NOMO-1 (cell line): ENCODE results near the gene KANSL1.
"Not testable (repeated sequence)": the region's sequence is repeated elsewhere in the genome, so short reads cannot be mapped to it uniquely, and the experiment has no call there.

Experiments
- DNase-seq, 2 experiments: peaks; one replicate each; lab custom pipeline; 2025; ENCODE audit not compliant: unreplicated experiment in 2 of 2; lab: John Stamatoyannopoulos, UW

Gene KANSL1

DNA sequence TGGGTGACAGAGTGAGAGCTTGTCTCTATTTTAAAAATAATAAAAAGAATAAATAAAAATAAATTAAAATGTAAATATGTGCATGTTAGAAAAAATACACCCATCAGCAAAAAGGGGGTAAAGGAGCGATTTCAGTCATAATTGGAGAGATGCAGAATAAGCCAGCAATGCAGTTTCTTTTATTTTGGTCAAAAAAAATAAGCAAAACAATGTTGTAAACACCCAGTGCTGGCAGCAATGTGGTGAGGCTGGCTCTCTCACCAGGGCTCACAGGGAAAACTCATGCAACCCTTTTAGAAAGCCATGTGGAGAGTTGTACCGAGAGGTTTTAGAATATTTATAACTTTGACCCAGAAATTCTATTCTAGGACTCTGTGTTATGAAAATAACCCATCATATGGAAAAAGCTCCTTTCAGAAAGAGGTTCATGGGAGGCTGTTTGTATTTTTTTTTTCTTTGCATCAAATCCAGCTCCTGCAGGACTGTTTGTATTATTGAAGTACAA, 185.7 kb downstream of the KANSL1 start:
- no peak for DNase-seq

GRCh38 chr17:46006082-46006481, 187.1 kb downstream of the KANSL1 start:
- DNase-seq = not testable (repeated sequence)

DNA sequence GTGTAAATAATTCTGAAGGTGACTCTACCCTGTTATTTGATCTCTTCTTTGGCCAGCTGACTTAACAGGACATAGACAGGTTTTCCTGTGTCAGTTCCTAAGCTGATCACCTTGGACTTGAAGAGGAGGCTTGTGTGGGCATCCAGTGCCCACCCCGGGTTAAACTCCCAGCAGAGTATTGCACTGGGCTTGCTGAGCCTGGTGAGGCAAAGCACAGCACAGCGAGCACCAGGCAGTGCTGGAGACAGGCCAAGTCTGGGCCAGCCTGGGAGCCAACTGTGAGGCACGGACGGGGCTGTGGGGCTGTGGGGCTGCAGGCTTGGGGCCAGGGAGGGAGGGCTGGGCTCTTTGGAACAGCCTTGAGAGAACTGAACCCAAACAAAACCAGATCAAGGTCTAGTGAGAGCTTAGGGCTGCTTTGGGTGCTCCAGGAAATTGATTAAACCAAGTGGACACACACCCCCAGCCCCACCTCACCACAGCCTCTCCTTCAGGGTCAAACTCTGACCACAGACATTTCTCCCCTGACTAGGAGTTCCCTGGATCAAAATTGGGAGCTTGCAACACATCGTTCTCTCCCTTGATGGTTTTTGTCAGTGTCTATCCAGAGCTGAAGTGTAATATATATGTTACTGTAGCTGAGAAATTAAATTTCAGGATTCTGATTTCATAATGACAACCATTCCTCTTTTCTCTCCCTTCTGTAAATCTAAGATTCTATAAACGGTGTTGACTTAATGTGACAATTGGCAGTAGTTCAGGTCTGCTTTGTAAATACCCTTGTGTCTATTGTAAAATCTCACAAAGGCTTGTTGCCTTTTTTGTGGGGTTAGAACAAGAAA, 189.1 kb downstream of the KANSL1 start:
- no peak for DNase-seq

DNA sequence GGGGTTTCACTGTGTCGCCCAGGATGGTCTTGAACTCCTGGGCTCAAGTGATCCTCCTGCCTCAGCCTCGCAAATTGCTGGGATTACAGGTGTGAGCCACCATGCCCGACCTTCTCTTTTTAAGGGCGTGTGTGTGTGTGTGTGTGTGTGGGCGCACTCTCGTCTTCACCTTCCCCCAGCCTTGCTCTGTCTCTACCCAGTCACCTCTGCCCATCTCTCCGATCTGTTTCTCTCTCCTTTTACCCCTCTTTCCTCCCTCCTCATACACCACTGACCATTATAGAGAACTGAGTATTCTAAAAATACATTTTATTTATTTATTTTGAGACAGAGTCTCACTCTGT, 190.3 kb downstream of the KANSL1 start:
- DNase-seq = no peak

GRCh38 chr17:46002311-46002972, 190.8 kb downstream of the KANSL1 start:
- DNase-seq = peak; percentile 45 to 61

DNA sequence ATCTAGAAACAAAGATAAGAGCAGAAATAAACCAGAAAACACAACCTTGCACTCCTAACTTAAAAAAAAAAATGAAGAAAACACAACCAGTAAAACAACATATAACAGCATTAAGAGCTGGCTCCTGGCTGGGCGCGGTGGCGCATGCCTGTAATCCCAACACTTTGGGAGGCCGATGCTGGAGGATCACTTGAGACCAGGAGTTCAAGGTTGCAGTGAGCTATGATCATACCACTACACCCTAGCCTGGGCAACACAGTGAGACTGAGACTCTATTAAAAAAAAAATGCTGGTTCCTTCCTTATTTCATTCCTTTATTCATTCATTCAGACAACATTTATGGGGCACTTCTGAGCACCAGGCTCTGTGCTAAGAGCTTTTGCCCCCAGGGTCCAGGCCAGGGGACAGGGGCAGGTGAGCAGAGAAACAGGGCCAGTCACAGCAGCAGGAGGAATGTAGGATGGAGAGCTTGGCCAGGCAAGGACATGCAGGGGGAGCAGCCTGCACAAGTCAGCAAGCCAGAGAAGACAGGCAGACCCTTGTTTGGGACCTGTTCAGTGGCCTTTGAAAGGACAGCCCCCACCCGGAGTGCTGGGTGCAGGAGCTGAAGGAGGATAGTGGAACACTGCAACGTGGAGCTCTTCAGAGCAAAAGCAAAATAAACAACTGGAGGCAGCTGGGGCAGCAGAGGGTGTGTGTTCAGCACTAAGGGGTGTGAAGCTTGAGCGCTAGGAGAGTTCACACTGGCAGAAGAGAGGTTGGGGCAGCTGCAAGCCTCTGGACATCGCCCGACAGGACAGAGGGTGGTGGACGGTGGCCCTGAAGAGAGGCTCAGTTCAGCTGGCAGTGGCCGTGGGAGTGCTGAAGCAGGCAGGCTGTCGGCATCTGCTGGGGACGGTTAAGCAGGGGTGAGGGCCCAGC, 191.6 kb downstream of the KANSL1 start:
- no peak for DNase-seq

DNA sequence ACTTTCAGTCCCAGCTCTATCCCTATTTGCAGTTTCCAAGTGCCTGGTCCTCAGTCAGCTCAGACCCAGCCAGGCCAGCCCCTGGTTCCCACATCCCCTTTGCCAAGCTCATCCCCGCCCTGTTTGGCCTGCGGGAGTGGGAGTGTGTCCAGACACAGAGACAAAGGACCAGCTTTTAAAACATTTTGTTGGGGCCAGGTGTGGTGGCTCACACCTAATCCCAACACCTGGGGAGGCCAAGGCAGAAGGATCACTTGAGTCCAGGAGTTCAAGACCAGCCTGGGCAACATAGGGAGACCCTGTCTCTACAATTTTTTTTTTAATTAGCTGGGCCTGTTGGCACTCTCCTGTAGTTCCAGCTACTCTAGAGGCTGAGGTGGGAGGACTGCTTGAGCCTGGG, 192.5 kb downstream of the KANSL1 start:
- no peak for DNase-seq

DNA sequence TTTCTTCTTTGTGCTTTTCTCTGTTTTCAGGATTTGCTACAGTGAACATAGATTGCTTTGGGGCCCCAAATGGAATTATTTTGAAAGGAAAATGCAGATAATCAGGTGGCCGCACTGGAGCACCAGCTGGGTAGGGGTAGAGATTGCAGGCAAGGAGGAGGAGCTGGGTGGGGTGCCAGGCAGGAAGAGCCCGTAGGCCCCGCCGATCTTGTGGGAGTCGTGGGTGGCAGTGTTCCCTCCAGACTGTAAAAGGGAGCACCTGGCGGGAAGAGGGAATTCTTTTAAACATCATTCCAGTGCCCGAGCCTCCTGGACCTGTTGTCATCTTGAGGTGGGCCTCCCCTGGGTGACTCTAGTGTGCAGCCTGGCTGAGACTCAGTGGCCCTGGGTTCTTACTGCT, 192.9 kb downstream of the KANSL1 start:
- no peak for DNase-seq

DNA sequence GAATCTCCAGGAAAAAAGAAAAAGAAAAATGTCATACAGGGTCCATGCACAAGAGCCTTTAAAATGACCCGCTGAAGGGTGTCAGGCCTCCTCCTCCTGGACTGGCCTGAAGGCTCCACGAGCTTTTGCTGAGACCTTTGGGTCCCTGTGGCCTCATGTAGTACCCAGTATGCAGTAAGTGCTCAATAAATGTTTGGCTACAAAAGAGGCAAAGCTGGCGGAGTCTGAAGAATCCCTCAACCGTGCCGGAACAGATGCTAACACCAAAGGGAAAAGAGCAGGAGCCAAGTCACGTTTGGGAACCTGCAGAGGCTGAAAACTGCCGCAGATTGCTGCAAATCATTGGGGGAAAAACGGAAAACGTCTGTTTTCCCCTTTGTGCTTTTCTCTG, 193.3 kb downstream of the KANSL1 start:
- DNase-seq = no peak

DNA sequence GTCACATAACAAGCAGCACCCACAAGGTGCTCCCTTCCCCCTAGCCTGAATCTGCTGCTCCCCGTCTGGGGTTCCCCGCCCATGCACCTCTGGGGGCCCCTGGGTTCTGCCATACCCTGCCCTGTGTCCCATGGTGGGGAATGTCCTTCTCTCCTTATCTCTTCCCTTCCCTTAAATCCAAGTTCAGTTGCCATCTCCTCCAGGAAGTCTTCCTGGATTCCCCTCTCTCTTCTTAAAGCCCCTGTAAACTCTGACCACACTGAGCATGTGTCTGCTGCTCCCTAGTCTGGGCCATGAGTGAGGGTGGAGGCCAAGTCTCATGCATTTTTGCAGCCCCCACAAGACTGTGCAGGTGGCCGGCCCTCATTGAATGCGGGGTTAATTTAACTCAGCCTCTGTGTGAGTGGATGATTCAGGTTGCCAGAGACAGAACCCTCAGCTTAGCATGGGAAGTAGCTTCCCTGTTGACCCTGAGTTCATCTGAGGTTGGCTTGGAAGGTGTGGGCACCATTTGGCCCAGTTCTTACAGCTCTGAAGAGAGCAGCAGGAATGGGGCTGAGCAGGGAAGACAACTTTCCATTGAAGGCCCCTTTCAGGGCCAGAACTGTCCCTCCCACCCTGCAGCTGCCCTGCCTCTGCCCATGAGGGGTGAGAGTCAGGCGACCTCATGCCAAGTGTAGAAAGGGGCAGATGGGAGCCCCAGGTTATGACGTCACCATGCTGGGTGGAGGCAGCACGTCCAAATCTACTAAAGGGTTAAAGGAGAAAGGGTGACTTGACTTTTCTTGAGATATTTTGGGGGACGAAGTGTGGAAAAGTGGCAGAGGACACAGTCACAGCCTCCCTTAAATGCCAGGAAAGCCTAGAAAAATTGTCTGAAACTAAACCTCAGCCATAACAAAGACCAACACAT, 194.0 kb downstream of the KANSL1 start, which contains the start of gene STH:
STH (plus strand) TSS at position 264 of the 913 bp plus-strand sequence; CDS start at position 294, 30 bp downstream.
- DNase-seq = no peak

GRCh38 chr17:45997624-45998023, 195.6 kb downstream of the KANSL1 start:
- no peak for DNase-seq

DNA sequence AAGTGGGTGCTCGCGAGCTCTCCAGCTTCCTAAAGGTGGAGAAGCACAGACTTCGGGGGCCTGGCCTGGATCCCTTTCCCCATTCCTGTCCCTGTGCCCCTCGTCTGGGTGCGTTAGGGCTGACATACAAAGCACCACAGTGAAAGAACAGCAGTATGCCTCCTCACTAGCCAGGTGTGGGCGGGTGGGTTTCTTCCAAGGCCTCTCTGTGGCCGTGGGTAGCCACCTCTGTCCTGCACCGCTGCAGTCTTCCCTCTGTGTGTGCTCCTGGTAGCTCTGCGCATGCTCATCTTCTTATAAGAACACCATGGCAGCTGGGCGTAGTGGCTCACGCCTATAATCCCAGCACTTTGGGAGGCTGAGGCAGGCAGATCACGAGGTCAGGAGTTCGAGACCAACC, 196.1 kb downstream of the KANSL1 start:
- no peak for DNase-seq

DNA sequence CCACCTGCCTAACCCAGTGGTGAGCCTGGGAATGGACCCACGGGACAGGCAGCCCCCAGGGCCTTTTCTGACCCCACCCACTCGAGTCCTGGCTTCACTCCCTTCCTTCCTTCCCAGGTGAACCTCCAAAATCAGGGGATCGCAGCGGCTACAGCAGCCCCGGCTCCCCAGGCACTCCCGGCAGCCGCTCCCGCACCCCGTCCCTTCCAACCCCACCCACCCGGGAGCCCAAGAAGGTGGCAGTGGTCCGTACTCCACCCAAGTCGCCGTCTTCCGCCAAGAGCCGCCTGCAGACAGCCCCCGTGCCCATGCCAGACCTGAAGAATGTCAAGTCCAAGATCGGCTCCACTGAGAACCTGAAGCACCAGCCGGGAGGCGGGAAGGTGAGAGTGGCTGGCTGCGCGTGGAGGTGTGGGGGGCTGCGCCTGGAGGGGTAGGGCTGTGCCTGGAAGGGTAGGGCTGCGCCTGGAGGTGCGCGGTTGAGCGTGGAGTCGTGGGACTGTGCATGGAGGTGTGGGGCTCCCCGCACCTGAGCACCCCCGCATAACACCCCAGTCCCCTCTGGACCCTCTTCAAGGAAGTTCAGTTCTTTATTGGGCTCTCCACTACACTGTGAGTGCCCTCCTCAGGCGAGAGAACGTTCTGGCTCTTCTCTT, 196.8 kb downstream of the KANSL1 start:
- DNase-seq = no peak

GRCh38 chr17:45995627-45996270, 197.5 kb downstream of the KANSL1 start:
- no peak for DNase-seq

- no peak for DNase-seq
These were observed 198.2 kb downstream of the KANSL1 start for GRCh38 chr17:45994987-45995386.

GRCh38 chr17:45993962-45994627, 199.1 kb downstream of the KANSL1 start:
- DNase-seq = no peak

- DNase-seq = no peak
These were observed 200.3 kb downstream of the KANSL1 start for GRCh38 chr17:45992904-45993303.

GRCh38 chr17:45992175-45992574, 201.1 kb downstream of the KANSL1 start:
- no peak for DNase-seq
